HUES48 (cell line): ENCODE results near the gene ADAT3.

ENCODE experiments used
- H3K27ac ChIP-seq: one replicate; pipeline ENCODE4 v1.7.0; 2013; ENCODE audit warnings: low read depth, low read length, inconsistent platforms
- H3K27me3 ChIP-seq: 2 replicates; pipeline ENCODE4 v1.6.1; 2013; ENCODE audit warnings: mild to moderate bottlenecking, low read length; ENCODE audit not compliant: control insufficient read depth, insufficient read depth
- H3K36me3 ChIP-seq: 2 replicates; pipeline ENCODE4 v1.6.1; 2013; ENCODE audit warnings: low read length; ENCODE audit not compliant: control insufficient read depth, insufficient read depth
- H3K4me1 ChIP-seq: 2 replicates; pipeline ENCODE4 v1.6.1; 2013; ENCODE audit warnings: mild to moderate bottlenecking, low read length; ENCODE audit not compliant: control insufficient read depth, insufficient read depth
- H3K4me3 ChIP-seq: 2 replicates; pipeline ENCODE4 v1.5.1; 2013; ENCODE audit warnings: mild to moderate bottlenecking, low read depth, low read length
- H3K9ac ChIP-seq: 2 replicates; pipeline ENCODE4 v1.6.1; 2013; ENCODE audit warnings: mild to moderate bottlenecking, low read depth, low read length, moderate library complexity
- H3K9me3 ChIP-seq: 2 replicates; pipeline ENCODE4 v1.6.1; 2013; ENCODE audit warnings: low read length; ENCODE audit not compliant: control insufficient read depth, insufficient read depth

ADAT3 gene

DNA sequence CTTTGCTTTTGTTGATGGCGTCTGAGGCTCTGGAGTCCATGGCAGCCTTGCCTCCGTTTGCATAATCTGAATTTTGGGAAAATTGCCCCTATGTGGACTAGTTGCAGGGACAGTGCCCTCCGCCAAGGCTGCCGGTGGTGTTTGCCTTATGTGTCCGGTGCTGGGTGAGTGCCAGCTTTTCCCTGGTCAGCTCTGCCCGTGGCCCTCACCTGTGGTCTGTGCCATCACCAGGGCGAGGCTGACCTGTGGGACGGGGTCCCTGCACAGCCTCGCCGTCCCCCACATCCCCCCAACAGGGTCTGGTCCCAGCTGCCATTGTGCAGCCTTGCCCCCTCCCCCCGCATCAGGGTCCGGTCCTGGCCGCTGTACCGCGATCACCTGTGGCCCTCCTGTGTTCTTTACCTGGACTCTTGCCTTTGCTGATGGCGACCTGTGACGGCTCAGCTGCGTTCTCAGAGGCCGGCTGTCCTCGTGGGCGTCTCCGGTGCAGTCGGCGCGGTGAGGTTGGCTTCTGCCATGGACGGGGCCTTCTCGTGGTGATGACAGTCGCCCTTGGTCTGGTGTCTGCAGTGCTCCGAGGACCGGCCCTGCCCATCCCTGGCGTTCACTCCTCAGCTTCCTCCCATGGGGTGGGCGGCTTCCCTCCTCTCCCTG lies 48.4 kb downstream of the ADAT3 start:
- Histone ChIP-seq H3K36me3 (peaks cover 19% of the 10 kb centered on the region; the same call in 1 of the 2 replicates), H3K4me3 (no peak overlapping the region), H3K4me1 (no peaks in the 10 kb centered on the region; the same call in 1 of the 2 replicates), H3K27ac (no peak overlapping the region), H3K27me3 (no peaks in the 10 kb centered on the region), H3K9me3 (no peaks in the 10 kb centered on the region), H3K9ac (no peak overlapping the region)

DNA sequence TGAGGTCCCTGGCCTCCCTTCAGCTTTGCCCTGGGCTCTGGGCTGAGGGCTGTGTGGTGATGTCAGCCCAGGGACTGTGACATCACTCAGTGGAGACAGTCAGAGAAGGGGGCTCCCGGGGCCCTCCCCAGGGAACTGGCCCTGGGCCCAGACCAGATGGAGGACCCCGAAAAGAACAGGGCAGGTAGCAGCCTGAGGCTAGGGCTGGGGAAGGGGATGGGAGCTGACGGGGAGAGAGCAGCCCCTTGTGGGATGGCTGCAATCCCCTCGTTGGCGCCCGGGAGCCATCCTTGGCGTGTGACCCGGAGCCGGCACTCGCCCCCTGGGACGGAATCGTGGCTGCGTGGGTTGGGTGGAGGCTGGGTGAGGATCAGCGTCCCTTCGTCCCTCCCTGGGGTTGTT lies 49.3 kb downstream of the ADAT3 start:
- no peak overlapping the region for H3K27ac ChIP-seq

GRCh38 chr19:1955171-1956121 lies 50.2 kb downstream of the ADAT3 start:
- Histone ChIP-seq H3K4me1 (no peaks in the 10 kb centered on the region; the same call in 1 of the 2 replicates), H3K27me3 (no peaks in the 10 kb centered on the region), H3K4me3 (no peak overlapping the region), H3K36me3 (peaks cover 14% of the 10 kb centered on the region; the same call in 1 of the 2 replicates), H3K9ac (no peak overlapping the region), H3K9me3 (no peaks in the 10 kb centered on the region), H3K27ac (no peak overlapping the region)

More for the DNA sequence above, 49.3 kb downstream of the ADAT3 start:
- Histone ChIP-seq H3K4me3 (no peak overlapping the region), H3K9me3 (no peaks in the 10 kb centered on the region), H3K9ac (no peak overlapping the region), H3K4me1 (no peaks in the 10 kb centered on the region; the same call in 1 of the 2 replicates), H3K27me3 (no peaks in the 10 kb centered on the region), H3K36me3 (peaks cover 17% of the 10 kb centered on the region; the same call in 1 of the 2 replicates)

DNA sequence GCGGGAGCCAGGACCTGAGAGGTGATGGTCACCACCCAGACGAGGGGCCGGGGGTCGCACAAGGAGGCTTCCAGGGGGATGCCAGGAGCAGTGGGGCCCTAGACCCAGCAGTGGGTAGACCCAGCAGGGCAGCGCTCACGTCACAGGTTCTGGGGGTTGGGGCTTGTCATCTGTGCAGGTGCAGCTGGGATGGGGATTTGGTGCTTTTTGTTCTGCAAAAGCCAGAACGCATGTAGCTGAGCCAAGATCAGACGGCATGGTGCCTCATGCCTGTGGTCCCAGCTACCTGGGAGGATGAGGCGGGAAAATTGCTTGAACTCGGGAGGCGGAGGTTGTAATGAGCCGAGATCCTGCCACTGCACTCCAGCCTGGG lies 50.9 kb downstream of the ADAT3 start:
- no peaks in the 10 kb centered on the region for H3K27me3 ChIP-seq
- H3K36me3 ChIP-seq, result peaks cover 14% of the 10 kb centered on the region; the same call in 1 of the 2 replicates
- no peaks in the 10 kb centered on the region; the same call in 1 of the 2 replicates for H3K4me1 ChIP-seq
- H3K27ac ChIP-seq, result no peak overlapping the region
- H3K4me3 ChIP-seq, result no peak overlapping the region
- H3K9ac ChIP-seq, result no peak overlapping the region
- H3K9me3 ChIP-seq, result no peaks in the 10 kb centered on the region

DNA sequence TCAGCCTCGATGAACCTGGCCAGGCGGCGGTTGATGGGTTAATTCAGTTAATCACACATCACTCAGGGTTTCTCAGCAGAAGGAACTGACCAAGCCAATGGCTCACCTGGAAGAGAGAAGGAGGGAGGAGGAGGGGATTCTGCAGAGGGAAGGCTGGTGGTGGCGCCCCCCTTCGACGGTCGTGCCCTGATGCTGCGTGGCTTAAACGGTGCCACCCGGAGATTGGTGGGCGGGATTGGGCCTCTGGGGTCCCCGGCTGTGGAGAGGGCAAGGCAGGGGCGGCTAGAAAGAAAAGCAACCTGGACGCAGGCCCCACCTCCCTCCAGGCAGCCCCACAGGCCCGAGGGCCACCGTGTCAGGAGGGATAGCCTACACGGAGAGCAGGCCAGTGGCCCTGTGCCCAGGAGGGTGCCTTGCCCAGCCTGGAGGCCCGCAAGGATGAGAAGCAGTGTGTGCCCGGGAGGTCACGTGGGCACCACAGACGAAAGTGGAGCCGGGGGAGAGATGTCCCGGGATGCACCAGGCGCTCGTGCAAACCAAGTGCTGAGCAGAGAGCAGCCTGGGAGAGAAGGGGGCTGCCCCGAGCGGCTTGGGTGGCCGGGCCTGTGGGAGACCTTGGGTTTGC lies 51.8 kb downstream of the ADAT3 start:
- no peaks in the 10 kb centered on the region; the same call in 1 of the 2 replicates for H3K4me1 ChIP-seq

DNA sequence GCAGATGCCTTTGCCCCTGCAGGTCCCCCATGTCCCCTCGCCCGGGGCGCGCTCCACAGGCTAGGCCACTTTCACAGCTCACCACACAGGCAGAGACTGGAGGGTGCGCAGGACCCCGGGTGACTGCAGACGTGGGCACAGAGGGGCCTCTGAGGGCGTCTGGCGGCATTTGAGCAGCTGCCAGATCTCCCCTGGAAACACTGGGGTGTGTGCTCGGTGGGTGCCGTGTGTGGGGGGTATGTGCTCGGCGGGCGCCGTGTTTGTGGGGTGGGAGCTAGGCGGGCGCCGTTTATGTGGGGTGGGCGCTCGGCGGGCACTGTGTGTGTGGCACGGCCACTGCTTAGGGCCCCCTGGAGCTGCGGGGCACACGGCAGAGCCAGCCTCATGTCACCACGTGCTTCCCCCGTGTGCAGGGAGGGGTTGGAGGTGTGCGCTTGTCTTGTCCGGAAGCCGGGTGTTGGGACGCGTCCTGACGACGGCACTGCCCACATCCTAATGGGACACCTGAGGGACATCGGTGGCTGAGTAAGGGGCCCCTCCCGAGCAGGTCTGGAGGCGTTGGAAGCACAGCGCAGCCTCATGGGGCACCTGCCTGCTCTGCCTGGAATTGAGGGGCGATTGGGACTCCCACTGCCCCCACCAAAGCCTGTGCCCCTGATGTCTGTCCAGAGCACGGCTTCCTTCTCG lies 52.5 kb downstream of the ADAT3 start:
- Histone ChIP-seq H3K27me3 (no peaks in the 10 kb centered on the region), H3K27ac (no peak overlapping the region), H3K9me3 (no peaks in the 10 kb centered on the region), H3K36me3 (peaks cover 14% of the 10 kb centered on the region), H3K4me1 (no peaks in the 10 kb centered on the region; the same call in 1 of the 2 replicates), H3K9ac (no peak overlapping the region), H3K4me3 (no peak overlapping the region)

More for the DNA sequence above, 51.8 kb downstream of the ADAT3 start:
- H3K27me3 ChIP-seq, result no peaks in the 10 kb centered on the region
- H3K27ac ChIP-seq, result no peak overlapping the region
- peaks cover 15% of the 10 kb centered on the region for H3K36me3 ChIP-seq
- H3K9ac ChIP-seq, result no peak overlapping the region
- no peaks in the 10 kb centered on the region for H3K9me3 ChIP-seq
- H3K4me3 ChIP-seq, result no peak overlapping the region

DNA sequence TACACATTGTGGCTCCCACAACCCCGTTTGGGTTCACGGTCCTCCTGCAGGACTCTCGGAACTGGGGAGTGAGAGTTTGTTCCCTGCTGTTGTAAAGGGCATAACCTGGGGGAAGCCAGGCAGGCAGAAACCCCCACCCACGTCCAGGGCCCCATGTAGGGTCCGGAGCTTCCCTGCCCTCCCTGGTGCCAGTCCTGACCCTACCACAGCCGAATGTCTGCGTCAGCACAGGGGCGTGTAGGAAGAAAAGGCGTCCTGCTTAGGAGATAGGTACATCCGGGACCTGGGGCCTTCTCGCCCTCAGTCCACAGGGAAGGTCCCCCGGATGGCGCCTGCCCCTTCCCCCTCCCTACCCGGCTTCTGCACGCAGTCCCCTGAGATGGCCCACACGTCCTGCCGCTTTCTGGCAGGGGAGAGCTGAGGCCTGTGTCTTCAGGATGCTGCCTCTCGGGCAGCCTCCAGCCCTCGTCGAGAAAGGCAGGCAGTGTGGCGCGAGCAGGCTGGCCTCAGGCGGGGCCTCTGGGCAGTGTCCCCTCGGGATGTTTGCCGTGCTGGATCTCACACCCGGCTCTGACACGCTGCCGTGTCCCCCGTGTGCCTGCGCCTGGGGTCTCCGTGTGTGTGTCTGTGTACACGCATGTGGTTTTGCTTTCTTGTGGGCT lies 54.9 kb downstream of the ADAT3 start:
- Histone ChIP-seq H3K27ac (no peak overlapping the region), H3K9ac (no peak overlapping the region), H3K4me1 (no peaks in the 10 kb centered on the region; the same call in 1 of the 2 replicates), H3K27me3 (no peaks in the 10 kb centered on the region), H3K36me3 (peaks cover 6% of the 10 kb centered on the region), H3K9me3 (no peaks in the 10 kb centered on the region), H3K4me3 (no peak overlapping the region)

DNA sequence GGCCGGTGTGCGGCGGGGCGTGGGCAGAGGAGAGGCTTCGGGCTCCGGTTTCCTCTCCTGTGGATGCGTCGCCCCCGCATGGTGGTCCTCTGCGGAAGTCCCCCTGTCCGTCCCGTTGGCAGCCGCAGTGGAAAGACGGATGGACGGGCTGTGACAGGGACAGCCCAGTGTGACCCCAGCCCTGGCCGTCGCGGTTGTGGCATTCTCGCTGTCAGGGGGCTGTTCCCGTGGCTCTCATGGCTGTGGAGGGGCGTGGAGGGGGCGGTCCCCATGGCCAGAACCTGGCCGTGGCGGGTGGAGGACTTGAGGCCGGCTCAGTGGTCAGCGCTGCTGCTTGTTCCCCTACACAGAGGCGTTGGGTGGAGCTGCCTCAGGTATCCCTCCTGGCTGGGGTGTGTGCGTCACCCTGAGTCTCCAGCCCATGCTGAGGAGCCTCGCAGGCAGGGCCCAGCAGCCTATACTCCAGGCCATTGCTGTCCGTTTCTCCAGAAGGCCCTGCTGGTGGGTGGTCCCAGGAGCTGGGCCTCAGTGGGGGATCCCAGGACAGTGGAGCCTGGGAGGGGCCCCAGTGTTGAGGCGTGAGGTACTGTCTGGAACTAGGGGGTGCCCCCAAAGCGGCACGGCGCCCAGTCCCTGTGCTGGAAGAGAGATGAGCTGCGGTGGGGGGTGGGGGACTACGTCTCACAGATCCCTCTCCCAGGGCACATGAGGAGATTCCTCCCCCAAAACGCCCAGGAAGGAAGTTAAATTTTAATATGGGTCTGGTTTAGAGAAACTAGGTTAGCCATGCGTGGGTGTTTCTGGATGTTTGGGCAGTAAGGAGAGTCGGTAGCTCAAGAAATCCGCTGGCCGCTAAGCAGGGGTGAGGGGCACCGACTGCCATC lies 56.0 kb downstream of the ADAT3 start:
- H3K4me3 ChIP-seq, result no peak overlapping the region
- no peak overlapping the region for H3K27ac ChIP-seq
- H3K36me3 ChIP-seq, result peaks cover 6% of the 10 kb centered on the region

GRCh38 chr19:1962674-1963073 lies 57.5 kb downstream of the ADAT3 start:
- H3K9me3 ChIP-seq, result no peaks in the 10 kb centered on the region
- no peak overlapping the region for H3K9ac ChIP-seq
- H3K27ac ChIP-seq, result no peak overlapping the region
- no peak overlapping the region for H3K4me3 ChIP-seq
- peaks cover 6% of the 10 kb centered on the region for H3K36me3 ChIP-seq
- H3K4me1 ChIP-seq, result no peaks in the 10 kb centered on the region
- no peaks in the 10 kb centered on the region for H3K27me3 ChIP-seq

More for the DNA sequence above, 56.0 kb downstream of the ADAT3 start:
- Histone ChIP-seq H3K9ac (no peak overlapping the region), H3K27me3 (no peaks in the 10 kb centered on the region), H3K4me1 (no peaks in the 10 kb centered on the region; the same call in 1 of the 2 replicates), H3K9me3 (no peaks in the 10 kb centered on the region)
